ENCODE measurements around the gene TEX54. TPM values are rescaled to one million over a fixed set of nuclear protein-coding genes. Genes with fewer than 3 reads are reported as not detected.

Gene TEX54
- total and polyA plus RNA-seq, 2 of the 13 experiments (the other 11 are each of a cell fraction or from before 2014, with no cell fraction given), result not detected

GRCh38 chr11:62841361-62842170 is 8.9 kb upstream of the TEX54 start (continued):
- peak; percentile 1; the same call in 1 of the 2 replicates for TF ChIP-seq MYC (CRISPR knock-in tag; IDR thresholded peaks at IDR 0.05; ENCODE audit: borderline replicate concordance)
- TF ChIP-seq FOXA1 (IDR thresholded peaks at IDR 0.05), result no peak
- TF ChIP-seq FOXA1 (CRISPR knock-in tag; IDR thresholded peaks at IDR 0.05), result peak; percentile 58
- TF ChIP-seq ZNF609 (CRISPR knock-in tag; IDR thresholded peaks at IDR 0.05; ENCODE audit: borderline replicate concordance), result peak; percentile 81; the same call in 1 of the 2 replicates
- peak; percentile 78; the same call in 1 of the 2 replicates for TF ChIP-seq SAP130 (CRISPR knock-in tag; IDR thresholded peaks at IDR 0.05; ENCODE audit: low read depth)
- peak; percentile 97 for TF ChIP-seq CBX5 (CRISPR knock-in tag; IDR thresholded peaks at IDR 0.05; ENCODE audit: borderline replicate concordance)
- 0 out of 2 replicates have a peak, but pooled peaks have one; percentile 27 for TF ChIP-seq ZNF142 (CRISPR knock-in tag; IDR thresholded peaks at IDR 0.05)
- TF ChIP-seq CHCHD3 (CRISPR knock-in tag; IDR thresholded peaks at IDR 0.05), result peak; percentile 55; the same call in 1 of the 2 replicates
- TF ChIP-seq ZBTB39 (CRISPR knock-in tag; IDR thresholded peaks at IDR 0.05), result no peak
- peak; percentile 75; the same call in 1 of the 2 replicates for TF ChIP-seq ZNF337 (CRISPR knock-in tag; IDR thresholded peaks at IDR 0.05; ENCODE audit: borderline replicate concordance, low read depth)
- TF ChIP-seq CREBL2 (CRISPR knock-in tag; IDR thresholded peaks at IDR 0.05; ENCODE audit: borderline replicate concordance), result 0 out of 2 replicates have a peak, but pooled peaks have one; percentile 38
- TF ChIP-seq ATAD3A (CRISPR knock-in tag; IDR thresholded peaks at IDR 0.05), result no peak
- TF ChIP-seq ZSCAN5A (CRISPR knock-in tag; IDR thresholded peaks at IDR 0.05; ENCODE audit: borderline replicate concordance), result peak; percentile 84; the same call in 1 of the 2 replicates
